Fibroblast of the aortic adventitia (primary cell): ENCODE measurements around the gene XDH. TPM values are rescaled to one million over a fixed set of nuclear protein-coding genes. Genes with fewer than 3 reads are reported as not detected.

Experiments used
- DNase-seq: peaks from one replicate; pipeline ENCODE4 v3.0.0-alpha.2; 2010; ENCODE audit warnings: low read depth
- H3K4me3 ChIP-seq: 2 replicates; pipeline ENCODE4 v1.5.1; 2011; ENCODE audit warnings: low read depth, mild to moderate bottlenecking, control low read depth, low read length, moderate library complexity
- total RNA-seq: library from RNA; depleted of rRNA; stranded (reverse); fragments of >200 nt; gene quantifications from 2 replicates; pipeline ENCODE4 v1.2.3, GENCODE V29; 2012; ENCODE audit warnings: low replicate concordance
- TF ChIP-seq, protein P1 (sequence below): IDR thresholded peaks from 2 replicates; pipeline ENCODE4 v1.5.1; 2011; ENCODE audit warnings: mild to moderate bottlenecking, low read length, control low read depth, inconsistent platforms; ENCODE audit not compliant: insufficient read depth

XDH gene
- total RNA-seq, 1 donor, result 3.1 TPM

- H3K4me3 ChIP-seq, result no peak overlapping the region
- no peak for DNase-seq
- TF ChIP-seq, protein P1, sequence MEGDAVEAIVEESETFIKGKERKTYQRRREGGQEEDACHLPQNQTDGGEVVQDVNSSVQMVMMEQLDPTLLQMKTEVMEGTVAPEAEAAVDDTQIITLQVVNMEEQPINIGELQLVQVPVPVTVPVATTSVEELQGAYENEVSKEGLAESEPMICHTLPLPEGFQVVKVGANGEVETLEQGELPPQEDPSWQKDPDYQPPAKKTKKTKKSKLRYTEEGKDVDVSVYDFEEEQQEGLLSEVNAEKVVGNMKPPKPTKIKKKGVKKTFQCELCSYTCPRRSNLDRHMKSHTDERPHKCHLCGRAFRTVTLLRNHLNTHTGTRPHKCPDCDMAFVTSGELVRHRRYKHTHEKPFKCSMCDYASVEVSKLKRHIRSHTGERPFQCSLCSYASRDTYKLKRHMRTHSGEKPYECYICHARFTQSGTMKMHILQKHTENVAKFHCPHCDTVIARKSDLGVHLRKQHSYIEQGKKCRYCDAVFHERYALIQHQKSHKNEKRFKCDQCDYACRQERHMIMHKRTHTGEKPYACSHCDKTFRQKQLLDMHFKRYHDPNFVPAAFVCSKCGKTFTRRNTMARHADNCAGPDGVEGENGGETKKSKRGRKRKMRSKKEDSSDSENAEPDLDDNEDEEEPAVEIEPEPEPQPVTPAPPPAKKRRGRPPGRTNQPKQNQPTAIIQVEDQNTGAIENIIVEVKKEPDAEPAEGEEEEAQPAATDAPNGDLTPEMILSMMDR, result no peak
Measured at GRCh38 chr2:31348618-31349017, 65.9 kb downstream of the XDH start.

DNA sequence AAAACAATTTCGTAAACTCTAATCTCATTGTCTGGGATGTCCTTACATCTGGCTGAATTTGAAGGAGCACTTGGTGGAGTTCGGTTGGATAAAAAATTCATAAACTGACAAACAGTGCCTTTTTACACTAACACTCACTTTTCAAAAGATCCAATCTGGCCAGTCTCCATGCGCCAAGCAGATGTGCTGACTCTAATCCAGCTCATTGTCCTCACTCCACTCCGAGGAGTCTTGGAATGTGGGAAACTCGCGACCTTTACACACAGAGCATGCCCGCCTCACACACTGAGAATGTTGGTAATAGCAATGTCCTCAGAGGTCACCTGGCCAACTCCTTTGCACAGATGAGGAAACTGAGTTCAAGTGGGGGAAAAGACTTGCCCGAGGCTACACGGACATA lies 66.8 kb downstream of the XDH start:
- TF ChIP-seq, protein P1, result no peak
- peak; percentile 76 for DNase-seq
- no peak overlapping the region for H3K4me3 ChIP-seq

GRCh38 chr2:31347319-31347718 lies 67.2 kb downstream of the XDH start:
- TF ChIP-seq, protein P1, result no peak
- no peak overlapping the region for H3K4me3 ChIP-seq
- no peak for DNase-seq

GRCh38 chr2:31344447-31344846 lies 70.1 kb downstream of the XDH start:
- DNase-seq, result no peak
- TF ChIP-seq, protein P1, result no peak
- no peak overlapping the region for H3K4me3 ChIP-seq

- no peak overlapping the region for H3K4me3 ChIP-seq
- DNase-seq, result no peak
- TF ChIP-seq, protein P1, result no peak
Measured at GRCh38 chr2:31341351-31341750, 73.2 kb downstream of the XDH start.

DNA sequence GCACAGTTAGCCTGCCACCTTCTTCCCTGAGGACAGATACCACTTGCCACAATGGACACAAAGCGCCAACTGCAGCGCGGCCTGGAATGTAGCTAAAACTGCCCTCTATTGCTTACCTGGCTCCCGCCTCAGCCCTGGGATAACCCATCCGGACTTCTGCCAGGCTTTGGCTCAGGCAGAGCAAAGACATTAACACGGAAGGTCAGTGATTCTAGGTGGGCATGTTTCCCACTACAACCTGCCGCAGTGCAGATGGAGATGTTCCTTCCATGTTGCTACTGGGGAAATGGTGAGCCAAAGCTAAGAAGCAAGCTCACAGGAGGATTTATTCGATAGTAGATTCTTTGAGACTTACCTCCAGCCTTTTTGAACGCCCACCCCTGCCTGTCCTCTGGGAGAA lies 74.8 kb downstream of the XDH start:
- H3K4me3 ChIP-seq, result no peak overlapping the region
- DNase-seq, result no peak
- TF ChIP-seq, protein P1, result no peak

GRCh38 chr2:31337860-31338259 lies 76.7 kb downstream of the XDH start:
- TF ChIP-seq, protein P1, result no peak
- peak; percentile 84 for DNase-seq
- no peak overlapping the region for H3K4me3 ChIP-seq
